ENCODE measurements around the gene SHISA4. TPM values are rescaled to one million over a fixed set of nuclear protein-coding genes. Genes with fewer than 3 reads are reported as not detected.

SHISA4 gene
- total RNA-seq, 1 donor from 2014 or later: 3.0 TPM

DNA sequence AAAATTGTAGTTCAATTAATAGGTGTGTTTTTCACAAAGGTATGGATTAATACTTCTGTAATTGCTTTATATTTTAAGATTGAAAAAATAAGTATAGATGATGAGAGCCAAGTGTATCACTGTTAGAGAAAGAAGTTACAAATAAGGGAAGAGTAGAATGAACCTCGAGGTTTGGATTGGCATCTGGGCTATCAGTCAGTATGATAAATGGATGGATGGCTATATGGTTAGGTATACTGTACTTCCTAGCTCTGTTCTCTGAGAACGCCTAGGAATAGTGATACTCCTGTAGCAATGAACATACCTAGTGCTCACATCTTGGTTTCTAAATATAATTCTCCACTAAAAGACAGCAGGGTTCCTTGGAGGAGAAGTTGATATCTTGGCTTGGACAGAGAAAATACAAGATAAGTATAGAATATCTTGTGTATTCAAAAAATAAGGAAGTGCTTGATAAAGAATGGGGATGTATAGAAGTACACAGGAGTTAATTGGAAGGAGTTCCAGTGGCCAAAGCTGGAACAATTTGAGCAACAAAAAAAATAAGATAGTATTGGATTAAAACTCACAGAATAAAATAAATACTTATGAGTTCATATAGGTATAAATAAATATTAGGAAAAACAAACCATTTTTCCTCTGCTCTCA lies 47.3 kb upstream of the SHISA4 start:
- Histone ChIP-seq H3K9ac (no peak overlapping the region), H3K9me3 (ENCODE audit: low read depth) (no peaks in the 10 kb centered on the region), H3K4me2 (no peak overlapping the region), H3F3A (ENCODE audit: low read depth) (peaks cover 3% of the 10 kb centered on the region), H2AFZ (replicated peaks) (no peak overlapping the region), H3K4me1 (no peaks in the 10 kb centered on the region), H4K20me1 (ENCODE audit: low read depth) (peaks cover 99% of the 10 kb centered on the region), H3K27me3 (no peaks in the 10 kb centered on the region), H3K79me2 (ENCODE audit: low read depth) (peaks cover 100% of the 10 kb centered on the region), H3K4me3 (no peak overlapping the region), H3K36me3 (peaks cover 7% of the 10 kb centered on the region), H3K27ac (no peak overlapping the region)
- no peak for TF ChIP-seq EZH2phosphoT487 (IDR thresholded peaks at IDR 0.05)
- TF ChIP-seq EZH2 (IDR thresholded peaks at IDR 0.05): no peak
- TF ChIP-seq, protein P1, sequence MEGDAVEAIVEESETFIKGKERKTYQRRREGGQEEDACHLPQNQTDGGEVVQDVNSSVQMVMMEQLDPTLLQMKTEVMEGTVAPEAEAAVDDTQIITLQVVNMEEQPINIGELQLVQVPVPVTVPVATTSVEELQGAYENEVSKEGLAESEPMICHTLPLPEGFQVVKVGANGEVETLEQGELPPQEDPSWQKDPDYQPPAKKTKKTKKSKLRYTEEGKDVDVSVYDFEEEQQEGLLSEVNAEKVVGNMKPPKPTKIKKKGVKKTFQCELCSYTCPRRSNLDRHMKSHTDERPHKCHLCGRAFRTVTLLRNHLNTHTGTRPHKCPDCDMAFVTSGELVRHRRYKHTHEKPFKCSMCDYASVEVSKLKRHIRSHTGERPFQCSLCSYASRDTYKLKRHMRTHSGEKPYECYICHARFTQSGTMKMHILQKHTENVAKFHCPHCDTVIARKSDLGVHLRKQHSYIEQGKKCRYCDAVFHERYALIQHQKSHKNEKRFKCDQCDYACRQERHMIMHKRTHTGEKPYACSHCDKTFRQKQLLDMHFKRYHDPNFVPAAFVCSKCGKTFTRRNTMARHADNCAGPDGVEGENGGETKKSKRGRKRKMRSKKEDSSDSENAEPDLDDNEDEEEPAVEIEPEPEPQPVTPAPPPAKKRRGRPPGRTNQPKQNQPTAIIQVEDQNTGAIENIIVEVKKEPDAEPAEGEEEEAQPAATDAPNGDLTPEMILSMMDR (IDR thresholded peaks at IDR 0.05): no peak
- Mint-ChIP-seq H3K36me3 (peaks cover 17% of the 10 kb centered on the region), H3K9me3 (no peaks in the 10 kb centered on the region), H3K27me3 (ENCODE audit: insufficient read depth, low read depth) (no peaks in the 10 kb centered on the region), H3K27ac (no peak overlapping the region), H3K4me3 (no peak overlapping the region), H3K4me1 (no peaks in the 10 kb centered on the region)
- DNase-seq (ENCODE audit: low spot score): no peak

- Histone ChIP-seq H3K36me3 (peaks cover 4% of the 10 kb centered on the region), H3F3A (ENCODE audit: low read depth) (peaks cover 3% of the 10 kb centered on the region), H3K4me1 (no peaks in the 10 kb centered on the region), H3K4me3 (no peak overlapping the region), H3K4me2 (no peak overlapping the region), H3K79me2 (ENCODE audit: low read depth) (peaks cover 100% of the 10 kb centered on the region), H3K9me3 (ENCODE audit: low read depth) (no peaks in the 10 kb centered on the region), H3K9ac (no peak overlapping the region), H3K27ac (no peak overlapping the region), H2AFZ (replicated peaks) (no peak overlapping the region), H3K27me3 (no peaks in the 10 kb centered on the region), H4K20me1 (ENCODE audit: low read depth) (peaks cover 99% of the 10 kb centered on the region)
- H3K9me3 Mint-ChIP-seq: no peaks in the 10 kb centered on the region
- H3K4me1 Mint-ChIP-seq: no peaks in the 10 kb centered on the region
- H3K36me3 Mint-ChIP-seq: peaks cover 9% of the 10 kb centered on the region
- H3K27ac Mint-ChIP-seq: no peak overlapping the region
- H3K27me3 Mint-ChIP-seq (ENCODE audit: insufficient read depth, low read depth): no peaks in the 10 kb centered on the region
- TF ChIP-seq EZH2 (IDR thresholded peaks at IDR 0.05): no peak
- H3K4me3 Mint-ChIP-seq: no peak overlapping the region
- no peak for DNase-seq (ENCODE audit: low spot score)
Observed at GRCh38 chr1:201842472-201843027, 46.1 kb upstream of the SHISA4 start.

- peaks cover 3% of the 10 kb centered on the region for H3F3A ChIP-seq (ENCODE audit: low read depth)
- no peak overlapping the region for H3K27ac Mint-ChIP-seq
- no peak overlapping the region for H3K4me2 ChIP-seq
Observed at GRCh38 chr1:201845331-201846083, 43.2 kb upstream of the SHISA4 start.

More at GRCh38 chr1:201845331-201846083, 43.2 kb upstream of the SHISA4 start:
- Histone ChIP-seq H3K4me1 (no peaks in the 10 kb centered on the region), H3K9me3 (ENCODE audit: low read depth) (no peaks in the 10 kb centered on the region), H3K4me3 (no peak overlapping the region), H2AFZ (replicated peaks) (no peak overlapping the region), H4K20me1 (ENCODE audit: low read depth) (peaks cover 87% of the 10 kb centered on the region), H3K9ac (no peak overlapping the region), H3K27ac (no peak overlapping the region), H3K36me3 (peaks cover 8% of the 10 kb centered on the region), H3K27me3 (no peaks in the 10 kb centered on the region), H3K79me2 (ENCODE audit: low read depth) (peaks cover 88% of the 10 kb centered on the region)
- no peaks in the 10 kb centered on the region for H3K9me3 Mint-ChIP-seq
- DNase-seq (ENCODE audit: low spot score): no peak
- TF ChIP-seq, protein P1 (IDR thresholded peaks at IDR 0.05): no peak
- no peak for TF ChIP-seq EZH2 (IDR thresholded peaks at IDR 0.05)
- no peak for TF ChIP-seq EZH2phosphoT487 (IDR thresholded peaks at IDR 0.05)
- no peaks in the 10 kb centered on the region for H3K4me1 Mint-ChIP-seq
- no peak overlapping the region for H3K4me3 Mint-ChIP-seq
- H3K27me3 Mint-ChIP-seq (ENCODE audit: insufficient read depth, low read depth): no peaks in the 10 kb centered on the region
- peaks cover 14% of the 10 kb centered on the region for H3K36me3 Mint-ChIP-seq

All from neural progenitor cell (in vitro differentiated cells).